Spleen (tissue), 11 donors: ENCODE results near the gene ZC3H18. TPM values are rescaled to one million over a fixed set of nuclear protein-coding genes. Genes with fewer than 3 reads are reported as not detected.
"Not testable (repeated sequence)": the region's sequence is repeated elsewhere in the genome, so short reads cannot be mapped to it uniquely, and the experiment has no call there.

Experiments used
- DNase-seq: peaks from one replicate; pipeline ENCODE4 v3.0.0-alpha.2; 2020
- H3K27ac ChIP-seq, 8 donors: fragments of 200-600 bp; sonication (generic) in 7 of 8; 1 replicate in 4 of 8; 2 replicates in 4 of 8; pipeline versions ENCODE4 v1.5.0 to v1.8.0; 2016 to 2021; ENCODE audit warnings: inconsistent platforms in 4 of 8, mild to moderate bottlenecking in 4 of 8, moderate library complexity in 1 of 8
- H3K27me3 ChIP-seq, 7 donors: fragments of 200-600 bp; sonication (generic) in 6 of 7; replicated peaks in 1 of 7; 1 replicate in 4 of 7; 2 replicates in 3 of 7; pipeline versions ENCODE4 v1.5.0 to v1.8.0; 2016 to 2021; ENCODE audit warnings: inconsistent platforms in 3 of 7, mild to moderate bottlenecking in 1 of 7
- H3K36me3 ChIP-seq, 6 donors: fragments of 200-600 bp; sonication (generic) in 5 of 6; 1 replicate in 4 of 6; 2 replicates in 2 of 6; pipeline versions ENCODE4 v1.5.0 to v1.8.0; 2016 to 2021; ENCODE audit warnings: inconsistent platforms in 2 of 6
- H3K4me1 ChIP-seq, 6 donors: fragments of 200-600 bp; sonication (generic) in 5 of 6; 1 replicate in 3 of 6; 2 replicates in 3 of 6; pipeline versions ENCODE4 v1.5.0 to v1.8.0; 2016 to 2021; ENCODE audit warnings: inconsistent platforms in 3 of 6
- H3K4me3 ChIP-seq, 8 donors: fragments of 200-600 bp; sonication (generic) in 7 of 8; 1 replicate in 4 of 8; 2 replicates in 4 of 8; pipeline versions ENCODE4 v1.5.0 to v1.8.0; 2016 to 2021; ENCODE audit warnings: inconsistent platforms in 4 of 8, mild to moderate bottlenecking in 4 of 8, moderate library complexity in 2 of 8
- H3K9me3 ChIP-seq, 8 donors: fragments of 200-600 bp; sonication (generic) in 7 of 8; 1 replicate in 4 of 8; 2 replicates in 4 of 8; pipeline versions ENCODE4 v1.5.0 to v1.8.0; 2016 to 2021; ENCODE audit warnings: inconsistent platforms in 4 of 8
- CTCF ChIP-seq, 11 experiments: fragments of 200-600 bp in 7 of 11; fragments of 450-650 bp in 4 of 11; sonication (generic) in 4 of 11; IDR thresholded peaks in 8 of 11; conservative IDR thresholded peaks in 3 of 11; 1 replicate in 7 of 11; 2 replicates in 4 of 11; pipeline versions ENCODE4 v1.4.0 to v1.8.0; 2016 to 2021; ENCODE audit warnings: antibody characterized with exemption in 11 of 11, inconsistent platforms in 4 of 11, mild to moderate bottlenecking in 1 of 11
- POLR2A ChIP-seq, 3 donors: fragments of 450-650 bp; IDR thresholded peaks; one replicate each; pipeline ENCODE4 v1.5.1; 2017; ENCODE audit warnings: antibody characterized with exemption in 3 of 3, mild to moderate bottlenecking in 1 of 3
- POLR2AphosphoS5 ChIP-seq, 3 donors: sonication (generic); formaldehyde crosslinking; IDR thresholded peaks; one replicate each; pipeline ENCODE4 v1.5.1; 2017; ENCODE audit warnings: antibody characterized with exemption in 3 of 3
- WGBS, 5 donors: extraction: QIAGEN DNeasy Blood & Tissue Kit in 3 of 5; methylation state at CpG; one replicate each; pipeline versions ENCODE4 v1.1.5 to v1.1.7; 2013 to 2018; 5-methylcytosine and 5-hydroxymethylcytosine counted together
- intact Hi-C: fragments of 100-400 bp; cut with DNase I; formaldehyde crosslinking; loops from one replicate; pipeline ENCODE4 v1.15.0; 2023; ENCODE audit warnings: low total_unique reads
- polyA plus RNA-seq, 3 donors: library from polyadenylated mRNA; stranded (reverse); fragments of 200-250 nt; gene quantifications; one replicate each; pipeline ENCODE4 v1.2.1, GENCODE V29; 2013
- total RNA-seq, 7 donors: library from RNA; depleted of rRNA in 3 of 7; stranded (reverse); fragments of >200 nt in 3 of 7; fragmentation: NEBNext Ultra II Directional in 4 of 7; extraction: Animal tissue kit (Norgen Biotek cat#: 25700) in 4 of 7; gene quantifications; one replicate each; pipeline versions ENCODE4 v1.1.0 to v1.2.1, GENCODE V29; 2016 to 2021
- donor health status: healthy with polysubstance abuse.
- donor health status: DM: no; HTN: no; CAD: no; lungs with moderate emphysema.
- donor health status: DM: no; HTN: no; CAD: no.
- donor health status: Bipolar disorder and iron deficiency.
- donor health status: healthy.
- donor health status: DM: no; HTN: no; CAD: no.
- donor health status: DM: yes; HTN: yes; CAD: no.

The ZC3H18 gene
- total and polyA plus RNA-seq, 10 donors = 18.0 to 65.2 (median 34.7) TPM

GRCh38 chr16:88665570-88665969 lies 95.4 kb downstream of the ZC3H18 start:
- H3K27me3 ChIP-seq = no peaks in the 10 kb centered on the region
- H3K27ac ChIP-seq = no peak overlapping the region
- H3K4me1 ChIP-seq = peaks cover 16 to 44% (median 36%) of the 10 kb centered on the region in 6 donors
- DNase-seq = no peak
- no peaks in the 10 kb centered on the region for H3K9me3 ChIP-seq
- intact Hi-C loops = no loop called here
- TF ChIP-seq POLR2A (IDR thresholded peaks at IDR 0.05) (no peak), CTCF (IDR thresholded peaks at IDR 0.05 in 8 of 11, conservative IDR thresholded peaks at IDR 0.05 in 3 of 11) (no peak), POLR2AphosphoS5 (IDR thresholded peaks at IDR 0.05) (no peak)
- peaks cover 0 to 8% (median 0%) of the 10 kb centered on the region in 6 donors for H3K36me3 ChIP-seq
- H3K4me3 ChIP-seq = no peak overlapping the region
- WGBS, 5 donors = 82 to 96% (median 91%) methylated on average over 3 of the region's 3 CpGs

GRCh38 chr16:88667461-88667860 lies 97.3 kb downstream of the ZC3H18 start:
- no peak for TF ChIP-seq POLR2AphosphoS5 (IDR thresholded peaks at IDR 0.05)
- TF ChIP-seq CTCF (IDR thresholded peaks at IDR 0.05 in 8 of 11, conservative IDR thresholded peaks at IDR 0.05 in 3 of 11) = no peak
- TF ChIP-seq POLR2A (IDR thresholded peaks at IDR 0.05) = no peak
- intact Hi-C loops = no loop called here
- no peak for DNase-seq
- Histone ChIP-seq H3K4me3 (no peak overlapping the region), H3K27ac (no peak overlapping the region), H3K36me3 (peaks cover 0 to 18% (median 0%) of the 10 kb centered on the region in 6 donors), H3K27me3 (no peaks in the 10 kb centered on the region), H3K9me3 (no peaks in the 10 kb centered on the region), H3K4me1 (peaks cover 10 to 25% (median 21%) of the 10 kb centered on the region in 6 donors)
- 69 to 83% (median 74%) methylated on average over 5 of the region's 5 CpGs for WGBS, 5 donors

GRCh38 chr16:88669493-88669892 lies 99.3 kb downstream of the ZC3H18 start:
- WGBS, 5 donors = 93 to 96% (median 95%) methylated on average over 8 of the region's 8 CpGs

GRCh38 chr16:88669980-88670379 lies 99.8 kb downstream of the ZC3H18 start:
- no peaks in the 10 kb centered on the region for H3K9me3 ChIP-seq
- H3K27me3 ChIP-seq = no peaks in the 10 kb centered on the region
- peaks cover 0 to 34% (median 0%) of the 10 kb centered on the region in 6 donors for H3K36me3 ChIP-seq
- intact Hi-C loops = no loop called here
- no peak overlapping the region for H3K4me3 ChIP-seq
- no peak for DNase-seq
- no peak for TF ChIP-seq CTCF (IDR thresholded peaks at IDR 0.05 in 8 of 11, conservative IDR thresholded peaks at IDR 0.05 in 3 of 11)
- no peak for TF ChIP-seq POLR2AphosphoS5 (IDR thresholded peaks at IDR 0.05)
- H3K4me1 ChIP-seq = peaks cover 0 to 7% (median 7%) of the 10 kb centered on the region in 6 donors
- 81 to 96% (median 87%) methylated on average over 10 of the region's 10 CpGs for WGBS, 5 donors
- H3K27ac ChIP-seq = no peak overlapping the region

More at GRCh38 chr16:88669493-88669892, 99.3 kb downstream of the ZC3H18 start:
- H3K27ac ChIP-seq, intact Hi-C loops, H3K4me3 ChIP-seq, H3K9me3 ChIP-seq, DNase-seq, H3K27me3 ChIP-seq: not testable (repeated sequence)
- H3K4me1 ChIP-seq = peaks cover 2 to 12% (median 12%) of the 10 kb centered on the region in 6 donors
- peaks cover 0 to 29% (median 0%) of the 10 kb centered on the region in 6 donors for H3K36me3 ChIP-seq

- no peak for DNase-seq
- Histone ChIP-seq H3K27me3 (peaks cover 0 to 3% (median 0%) of the 10 kb centered on the region in 7 donors), H3K9me3 (no peaks in the 10 kb centered on the region), H3K27ac (no peak overlapping the region), H3K36me3 (peaks cover 0 to 52% (median under 1%) of the 10 kb centered on the region in 6 donors), H3K4me3 (no peak overlapping the region), H3K4me1 (peaks cover 0 to 3% (median 0%) of the 10 kb centered on the region in 6 donors)
- intact Hi-C loops = no loop called here
- 87 to 94% (median 93%) methylated on average over 17 to 23 of the region's 23 CpGs for whole genome bisulfite sequencing, 5 donors
- TF ChIP-seq POLR2A (IDR thresholded peaks at IDR 0.05) (no peak), POLR2AphosphoS5 (IDR thresholded peaks at IDR 0.05) (no peak), CTCF (IDR thresholded peaks at IDR 0.05 in 8 of 11, conservative IDR thresholded peaks at IDR 0.05 in 3 of 11) (no peak)
Observed at GRCh38 chr16:88671806-88672205, 101.6 kb downstream of the ZC3H18 start.
